Muscle layer of duodenum (tissue), 2 donors: Measurements from ENCODE around the gene SOX6.

ENCODE experiments used
- H3K27ac ChIP-seq: one replicate; pipeline ENCODE4 v1.7.0; 2013; ENCODE audit warnings: mild to moderate bottlenecking, low read length
- H3K27me3 ChIP-seq: one replicate; pipeline ENCODE4 v1.7.0; 2013; ENCODE audit warnings: low read depth, mild to moderate bottlenecking, control low read depth, low read length
- H3K36me3 ChIP-seq, 2 donors: one replicate each; pipeline ENCODE4 v1.7.0; 2013; ENCODE audit warnings: low read length in 2 of 2, control low read depth in 1 of 2, mild to moderate bottlenecking in 1 of 2; ENCODE audit not compliant: insufficient read depth in 2 of 2, control insufficient read depth in 1 of 2
- H3K4me1 ChIP-seq, 2 donors: one replicate each; pipeline ENCODE4 v1.7.0; 2013; ENCODE audit warnings: low read length in 2 of 2, mild to moderate bottlenecking in 2 of 2, control low read depth in 1 of 2, moderate library complexity in 1 of 2; ENCODE audit not compliant: insufficient read depth in 2 of 2, control insufficient read depth in 1 of 2
- H3K4me3 ChIP-seq, 2 donors: one replicate each; pipeline ENCODE4 v1.7.0; 2013; ENCODE audit warnings: low read length in 2 of 2, low read depth in 1 of 2, mild to moderate bottlenecking in 1 of 2
- H3K9me3 ChIP-seq, 2 donors: one replicate each; pipeline ENCODE4 v1.7.0; 2013; ENCODE audit warnings: low read length in 2 of 2, control low read depth in 1 of 2, mild to moderate bottlenecking in 1 of 2; ENCODE audit not compliant: control insufficient read depth in 1 of 2
- donor health status: healthy.

The SOX6 gene

DNA sequence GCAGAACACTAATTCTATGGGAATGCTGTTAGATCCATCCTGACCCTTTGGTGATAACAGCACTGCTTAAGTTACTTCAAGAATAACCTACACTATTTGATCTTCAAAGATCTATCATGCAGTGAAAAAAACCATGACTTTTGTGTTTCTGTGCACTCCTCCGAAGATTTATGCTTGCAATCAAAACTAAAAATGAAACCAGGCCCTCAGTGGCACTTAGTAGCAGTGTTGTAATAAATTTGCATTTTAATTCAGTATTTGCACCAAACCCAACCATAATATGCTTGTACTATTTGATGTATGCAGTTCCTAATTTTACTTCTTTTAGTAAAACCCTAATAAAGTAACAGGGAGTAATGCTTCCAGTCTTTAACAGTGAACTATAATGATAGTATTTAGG lies 130.7 kb downstream of the SOX6 start:
- H3K4me1 ChIP-seq, result no peaks in the 10 kb centered on the region

DNA sequence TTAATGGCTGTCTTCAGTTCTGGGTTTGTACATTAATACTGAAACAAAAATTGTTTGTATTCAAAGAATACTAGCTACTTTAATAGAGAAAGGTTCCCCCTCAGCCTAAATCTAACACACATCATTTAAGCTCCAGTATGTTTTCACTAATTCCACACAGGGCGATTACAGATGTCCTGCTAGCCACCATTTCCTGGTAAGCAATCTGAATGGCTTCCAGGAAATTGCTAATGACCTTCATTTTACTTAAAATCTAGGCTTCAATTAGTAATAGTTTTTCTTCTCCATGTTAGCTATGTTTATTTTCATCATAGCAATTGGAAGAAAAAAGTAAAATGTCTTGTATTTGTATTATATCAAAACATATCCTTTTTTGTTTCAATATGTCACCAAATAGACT lies 132.8 kb downstream of the SOX6 start:
- no peaks in the 10 kb centered on the region for H3K4me1 ChIP-seq
- H3K27me3 ChIP-seq, result no peaks in the 10 kb centered on the region
- no peak overlapping the region for H3K27ac ChIP-seq
- no peaks in the 10 kb centered on the region for H3K36me3 ChIP-seq
- no peak overlapping the region for H3K4me3 ChIP-seq
- no peaks in the 10 kb centered on the region for H3K9me3 ChIP-seq

More for the DNA sequence above, 130.7 kb downstream of the SOX6 start:
- no peak overlapping the region for H3K27ac ChIP-seq
- no peaks in the 10 kb centered on the region for H3K36me3 ChIP-seq
- no peaks in the 10 kb centered on the region for H3K27me3 ChIP-seq
- no peak overlapping the region for H3K4me3 ChIP-seq
- H3K9me3 ChIP-seq, result no peaks in the 10 kb centered on the region

DNA sequence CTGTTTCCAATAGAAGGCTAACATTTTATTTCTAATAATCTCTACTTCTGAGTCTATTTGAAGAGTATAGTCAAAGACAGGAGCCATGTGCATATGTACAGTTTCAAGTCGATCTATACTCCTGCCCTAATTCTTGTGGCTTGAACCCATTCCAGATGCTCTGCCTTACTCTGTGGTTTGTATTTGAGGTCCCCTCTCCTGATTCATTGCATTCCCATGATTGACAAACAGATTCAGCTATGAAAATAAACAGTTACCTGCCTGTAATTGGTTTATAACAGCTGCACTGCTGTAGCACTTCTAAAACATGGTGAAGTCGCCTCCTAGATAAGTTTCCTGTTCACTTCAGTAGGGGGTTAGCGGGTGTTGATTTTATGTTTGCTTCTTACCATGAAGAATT lies 138.7 kb downstream of the SOX6 start:
- Histone ChIP-seq H3K4me3 (no peak overlapping the region), H3K36me3 (no peaks in the 10 kb centered on the region), H3K9me3 (no peaks in the 10 kb centered on the region), H3K4me1 (no peaks in the 10 kb centered on the region), H3K27me3 (no peaks in the 10 kb centered on the region), H3K27ac (no peak overlapping the region)

DNA sequence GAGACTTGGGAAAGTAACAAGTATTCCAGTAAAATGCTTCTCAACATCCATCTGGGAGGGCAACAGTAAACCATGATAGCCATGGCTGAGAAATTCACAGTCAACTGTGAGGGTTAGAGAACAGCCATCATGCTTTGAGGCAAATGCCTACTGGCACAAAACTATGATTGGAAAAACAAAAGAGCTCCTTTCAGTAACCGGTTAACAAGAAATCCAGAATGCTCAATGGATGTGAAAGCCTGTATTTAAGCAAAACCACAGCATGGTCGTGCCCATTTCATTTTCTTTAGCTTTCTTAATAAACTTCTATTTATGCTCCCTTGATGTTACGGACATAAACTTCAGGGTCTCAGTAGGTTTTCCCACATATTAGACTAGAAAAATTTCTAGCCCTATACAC lies 139.5 kb downstream of the SOX6 start:
- Histone ChIP-seq H3K27me3 (no peaks in the 10 kb centered on the region), H3K27ac (no peak overlapping the region), H3K4me3 (no peak overlapping the region), H3K36me3 (no peaks in the 10 kb centered on the region), H3K4me1 (no peaks in the 10 kb centered on the region), H3K9me3 (no peaks in the 10 kb centered on the region)

DNA sequence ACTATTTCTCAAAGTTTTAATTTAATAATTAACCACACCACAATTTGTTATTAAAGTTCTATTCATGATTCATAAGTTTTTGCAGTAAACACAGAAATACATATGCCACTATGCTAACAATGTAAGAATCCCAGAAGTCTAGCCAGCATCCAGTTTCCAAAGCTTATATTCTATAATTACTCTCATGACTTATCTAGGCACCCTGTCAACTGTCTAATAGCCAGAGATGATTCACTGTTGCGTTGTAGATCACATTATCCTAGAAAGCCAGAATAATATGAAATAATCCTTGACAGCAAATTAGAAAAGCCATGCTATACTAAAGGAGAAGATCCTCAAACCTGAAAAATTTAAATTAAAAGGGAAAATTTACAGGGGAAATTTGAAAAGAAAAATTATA lies 141.0 kb downstream of the SOX6 start:
- Histone ChIP-seq H3K36me3 (no peaks in the 10 kb centered on the region), H3K27ac (no peak overlapping the region), H3K9me3 (no peaks in the 10 kb centered on the region), H3K4me3 (no peak overlapping the region), H3K27me3 (no peaks in the 10 kb centered on the region), H3K4me1 (no peaks in the 10 kb centered on the region)

DNA sequence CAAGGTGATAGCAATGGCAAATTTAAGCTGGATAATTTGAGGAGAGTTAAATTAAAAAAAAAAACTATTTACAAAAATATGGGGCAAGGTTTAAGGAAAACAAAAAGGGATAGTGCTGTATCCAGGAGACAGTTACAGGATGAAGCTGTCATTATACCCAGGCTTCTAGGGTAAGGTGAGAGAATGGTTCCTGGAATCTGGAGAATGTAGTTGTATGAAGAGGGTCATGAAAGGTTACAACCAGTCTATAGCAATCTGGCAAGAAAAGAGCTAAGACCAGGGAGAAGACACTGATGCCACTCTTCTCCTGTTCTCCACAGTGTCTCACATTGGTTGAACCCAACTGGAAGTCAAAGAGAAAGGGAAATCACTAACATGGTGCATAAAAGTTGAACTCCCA lies 144.9 kb downstream of the SOX6 start:
- H3K4me3 ChIP-seq, result no peak overlapping the region
- H3K27ac ChIP-seq, result no peak overlapping the region
- H3K9me3 ChIP-seq, result no peaks in the 10 kb centered on the region
- no peaks in the 10 kb centered on the region for H3K27me3 ChIP-seq
- H3K4me1 ChIP-seq, result no peaks in the 10 kb centered on the region
- H3K36me3 ChIP-seq, result no peaks in the 10 kb centered on the region

DNA sequence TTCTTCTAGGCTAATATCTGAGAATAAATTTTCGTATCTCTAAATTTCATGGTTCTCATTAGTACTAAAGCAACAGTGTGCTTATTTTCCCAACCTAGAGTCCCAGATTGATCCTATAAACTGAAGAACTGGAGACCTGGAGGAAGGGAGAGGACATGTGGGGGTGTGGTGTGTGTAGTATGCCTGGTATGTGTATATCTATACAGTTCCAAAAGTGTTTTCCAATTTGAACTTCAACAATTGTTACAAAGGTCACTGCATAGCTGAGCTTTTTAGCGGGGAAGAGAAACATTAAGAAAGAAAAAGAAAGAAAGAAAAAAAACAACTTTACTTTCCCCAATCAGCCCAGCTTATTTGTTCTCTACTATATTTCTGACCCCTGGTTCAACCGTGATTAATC lies 152.1 kb downstream of the SOX6 start:
- no peaks in the 10 kb centered on the region for H3K9me3 ChIP-seq
- no peaks in the 10 kb centered on the region for H3K27me3 ChIP-seq
- no peak overlapping the region for H3K27ac ChIP-seq
- H3K4me1 ChIP-seq, result no peaks in the 10 kb centered on the region
- no peaks in the 10 kb centered on the region for H3K36me3 ChIP-seq
- no peak overlapping the region for H3K4me3 ChIP-seq

DNA sequence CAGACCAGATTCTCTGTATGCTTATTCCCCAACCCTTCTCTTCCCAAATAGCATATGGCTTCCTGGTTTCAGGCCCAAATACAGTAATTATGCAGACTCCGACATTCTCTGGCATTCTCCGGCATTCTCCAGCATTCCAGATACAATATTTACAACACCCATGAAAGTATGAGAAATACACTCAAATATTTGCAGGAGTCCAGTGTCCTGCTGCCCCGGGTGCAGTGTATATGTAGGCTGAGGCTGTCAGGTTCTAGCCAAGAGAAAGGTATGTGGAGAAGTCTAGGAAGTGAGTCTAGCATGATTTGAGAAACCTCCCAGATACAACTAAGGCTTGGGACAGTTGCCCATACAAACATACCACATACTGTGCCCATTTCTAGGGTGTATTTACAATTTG lies 160.7 kb downstream of the SOX6 start:
- Histone ChIP-seq H3K4me1 (no peaks in the 10 kb centered on the region), H3K27ac (no peak overlapping the region), H3K9me3 (no peaks in the 10 kb centered on the region)

DNA sequence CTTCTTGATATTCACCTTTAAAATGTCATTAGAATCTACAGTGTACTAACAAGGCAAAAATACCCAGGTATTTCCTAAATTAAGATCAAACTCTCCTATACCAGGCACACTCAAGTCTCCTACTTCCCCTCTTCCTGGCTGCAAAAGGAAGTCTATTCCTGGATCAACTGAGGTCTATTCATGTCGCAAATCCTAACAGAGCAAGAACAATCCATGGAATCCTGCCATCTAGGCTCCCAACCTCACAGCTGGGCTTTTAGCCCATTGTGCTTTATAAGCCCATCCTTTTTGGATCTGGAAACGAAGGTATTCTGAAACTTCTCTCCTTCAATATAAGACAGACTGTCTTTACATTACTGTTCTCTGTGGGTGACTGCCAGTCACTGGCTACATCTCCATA lies 161.8 kb downstream of the SOX6 start:
- no peak overlapping the region for H3K27ac ChIP-seq
- H3K4me1 ChIP-seq, result no peaks in the 10 kb centered on the region
- H3K9me3 ChIP-seq, result no peaks in the 10 kb centered on the region
- H3K4me3 ChIP-seq, result no peak overlapping the region
- no peaks in the 10 kb centered on the region for H3K36me3 ChIP-seq
- H3K27me3 ChIP-seq, result no peaks in the 10 kb centered on the region

More for the DNA sequence above, 160.7 kb downstream of the SOX6 start:
- H3K27me3 ChIP-seq, result no peaks in the 10 kb centered on the region
- H3K36me3 ChIP-seq, result no peaks in the 10 kb centered on the region
- no peak overlapping the region for H3K4me3 ChIP-seq

DNA sequence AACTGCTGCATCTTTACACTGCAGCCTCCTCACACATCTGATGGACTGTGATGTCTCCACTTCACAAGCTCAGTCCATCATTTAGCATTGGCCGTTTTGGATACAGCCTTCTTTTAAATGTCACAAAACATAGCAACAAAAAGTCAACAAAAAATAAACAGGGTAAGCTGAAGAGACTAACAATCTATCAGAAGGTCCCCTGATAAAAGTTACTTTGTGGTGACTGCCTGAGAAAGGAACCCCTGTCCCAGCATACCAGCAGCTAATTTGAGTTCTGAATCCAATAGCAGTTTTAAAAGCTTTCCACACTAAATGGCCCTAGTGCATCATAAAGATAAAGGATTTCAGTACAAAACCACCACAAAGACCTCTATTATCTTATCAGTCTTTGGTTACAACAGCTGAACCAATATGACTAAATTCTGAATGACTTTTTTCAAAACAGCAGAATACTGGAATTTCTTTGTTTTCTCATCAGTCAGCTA lies 162.4 kb downstream of the SOX6 start:
- no peaks in the 10 kb centered on the region for H3K9me3 ChIP-seq
- no peaks in the 10 kb centered on the region for H3K27me3 ChIP-seq
- H3K27ac ChIP-seq, result no peak overlapping the region
- no peak overlapping the region for H3K4me3 ChIP-seq
- no peaks in the 10 kb centered on the region for H3K36me3 ChIP-seq
- H3K4me1 ChIP-seq, result no peaks in the 10 kb centered on the region

DNA sequence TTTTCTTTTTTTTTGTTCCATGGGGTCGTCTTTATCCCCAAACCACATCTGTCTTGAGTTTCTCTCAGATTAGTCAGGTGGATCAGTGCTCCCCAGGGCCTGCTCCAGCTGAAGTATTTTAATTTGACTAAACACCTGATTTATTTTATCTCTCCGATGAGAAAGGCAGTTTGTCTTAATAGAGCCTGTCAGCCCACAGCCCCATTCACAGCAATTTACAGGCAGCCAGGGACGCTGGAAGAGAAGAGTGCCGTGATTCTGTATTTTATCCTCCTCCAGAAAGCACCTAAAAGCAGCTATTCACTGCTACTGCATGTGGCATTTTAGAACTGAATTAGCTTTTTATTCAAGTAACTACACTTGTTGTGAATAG lies 164.5 kb downstream of the SOX6 start:
- Histone ChIP-seq H3K36me3 (no peaks in the 10 kb centered on the region), H3K27ac (no peak overlapping the region), H3K4me1 (no peaks in the 10 kb centered on the region)

DNA sequence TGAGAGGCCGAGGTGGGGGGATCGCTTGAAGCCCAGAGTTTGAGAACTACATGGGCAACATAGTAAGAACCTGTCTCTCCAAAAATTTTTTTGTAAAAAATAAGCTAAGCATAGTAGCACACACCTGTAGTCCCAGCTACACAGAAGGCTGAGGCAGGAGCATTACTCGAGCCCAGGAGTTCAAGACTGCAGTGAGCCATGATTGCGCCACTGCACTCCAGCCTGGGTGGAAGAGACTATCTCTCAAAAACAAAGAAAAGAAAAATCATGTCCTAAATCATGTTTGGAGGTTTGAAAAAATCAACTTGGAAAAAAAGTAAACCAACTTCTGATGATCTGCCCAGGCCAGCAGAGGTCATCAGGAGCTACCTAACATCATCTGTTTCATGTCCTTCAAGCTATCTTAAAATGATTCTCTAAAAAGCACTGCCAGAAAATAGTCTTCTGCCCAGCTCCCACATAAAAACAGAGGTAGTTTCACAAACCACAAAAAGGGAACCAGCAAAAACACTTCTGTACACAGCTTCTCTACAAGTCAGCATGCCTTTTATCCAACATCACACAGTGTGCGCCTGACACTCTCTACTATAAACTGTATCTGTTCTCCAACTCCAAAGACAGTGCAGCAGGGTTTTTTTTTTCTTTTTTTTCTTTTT lies 165.0 kb downstream of the SOX6 start:
- Histone ChIP-seq H3K27ac (no peak overlapping the region), H3K4me3 (no peak overlapping the region), H3K27me3 (no peaks in the 10 kb centered on the region), H3K4me1 (no peaks in the 10 kb centered on the region), H3K36me3 (no peaks in the 10 kb centered on the region), H3K9me3 (no peaks in the 10 kb centered on the region)

More for the DNA sequence above, 164.5 kb downstream of the SOX6 start:
- Histone ChIP-seq H3K27me3 (no peaks in the 10 kb centered on the region), H3K4me3 (no peak overlapping the region), H3K9me3 (no peaks in the 10 kb centered on the region)
